HG02970 (cell line): Measurements from ENCODE around the gene PFKL.
"Not testable (repeated sequence)": the region's sequence is repeated elsewhere in the genome, so short reads cannot be mapped to it uniquely, and the experiment has no call there.

Experiments used
- ATAC-seq: cut with Tn5 transposase; IDR thresholded peaks from one replicate; pipeline ENCODE4 v1.9.1; 2021; ENCODE audit warnings: mild to moderate bottlenecking, moderate library complexity, moderate number of reproducible peaks; ENCODE audit not compliant: unreplicated experiment, low FRiP score

The PFKL gene

DNA sequence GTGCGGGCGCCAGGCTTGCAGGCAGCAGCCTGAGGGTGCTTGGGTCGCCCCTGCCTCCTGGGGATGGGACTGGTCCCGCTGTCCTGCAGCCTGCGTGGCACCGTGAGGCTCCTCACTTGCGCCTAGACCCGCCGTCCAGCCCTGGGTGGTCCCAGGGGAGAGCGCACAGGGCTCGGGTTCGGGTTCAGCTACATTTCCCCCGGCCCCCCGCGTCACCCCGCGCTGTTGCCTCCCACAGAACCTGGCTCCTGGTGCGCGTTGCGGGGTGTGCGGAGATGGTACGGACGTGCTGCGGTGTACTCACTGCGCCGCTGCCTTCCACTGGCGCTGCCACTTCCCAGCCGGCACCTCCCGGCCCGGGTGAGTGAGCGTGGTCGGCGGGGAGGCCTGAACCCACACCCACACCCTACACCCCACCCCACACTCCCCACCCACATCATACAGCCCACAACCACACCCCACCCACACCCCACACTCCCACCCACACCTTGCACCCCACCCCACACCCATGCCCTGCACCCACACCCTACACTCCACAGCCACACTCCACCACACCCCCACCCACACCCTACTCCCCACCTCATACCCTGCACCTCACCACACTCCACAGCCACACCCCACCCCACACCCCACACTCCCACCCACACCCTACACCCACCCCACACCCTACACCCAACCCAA lies 6.2 kb upstream of the PFKL start:
- ATAC-seq, result no peak

DNA sequence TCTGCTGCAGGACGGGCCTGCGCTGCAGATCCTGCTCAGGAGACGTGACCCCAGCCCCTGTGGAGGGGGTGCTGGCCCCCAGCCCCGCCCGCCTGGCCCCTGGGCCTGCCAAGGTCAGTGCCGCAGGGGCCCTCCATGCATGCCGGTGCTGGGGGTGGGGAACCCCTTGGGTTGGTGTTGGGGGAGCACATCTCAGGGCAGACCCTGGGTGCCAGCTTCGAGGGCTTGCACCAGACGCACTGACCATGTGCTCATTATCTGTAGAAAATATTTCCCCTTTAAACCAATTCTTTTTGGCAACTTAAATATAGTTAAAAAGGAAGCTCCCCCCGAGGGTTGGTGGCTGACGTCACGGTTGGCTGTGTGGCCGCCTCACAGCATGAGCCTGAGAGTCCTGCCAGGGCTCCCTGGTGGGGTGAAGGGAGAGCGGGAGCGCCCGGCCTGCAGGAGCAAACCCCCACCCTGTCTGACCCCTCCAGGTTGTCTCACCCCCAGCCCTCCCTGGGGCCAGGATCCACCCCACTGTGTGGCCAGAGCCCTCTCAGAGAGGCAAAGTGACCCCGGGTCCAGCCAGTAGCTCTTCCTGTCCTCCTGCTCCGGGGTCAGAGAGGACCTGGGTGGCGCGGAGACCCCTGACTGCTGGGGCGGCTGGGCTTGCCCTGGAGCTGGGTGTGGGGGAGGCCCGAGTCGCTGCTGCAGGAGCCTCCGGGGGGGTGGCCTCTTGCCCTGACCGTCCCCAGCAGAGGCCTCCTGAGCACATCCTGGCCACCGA lies 5.3 kb upstream of the PFKL start:
- ATAC-seq, result no peak

DNA sequence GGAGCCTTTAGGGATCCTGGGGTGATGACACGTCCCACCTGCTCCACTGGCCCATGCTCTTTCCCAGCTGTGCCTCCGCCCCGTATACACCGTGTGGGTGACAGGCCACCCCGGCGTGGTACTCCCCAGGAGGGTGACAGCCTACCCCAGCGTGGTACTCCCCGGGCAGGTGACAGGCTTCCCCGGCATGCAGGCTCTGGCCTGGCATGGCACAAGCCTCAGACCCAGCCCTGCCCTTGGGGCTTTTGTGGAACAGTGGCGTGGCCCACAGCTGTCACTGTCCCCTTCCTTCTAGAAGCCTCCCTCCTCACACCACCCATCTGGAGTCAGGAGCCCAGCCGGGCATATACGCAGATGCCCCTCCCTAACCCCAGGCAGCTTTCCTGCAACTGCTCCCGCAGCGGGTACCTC lies 4.7 kb upstream of the PFKL start:
- ATAC-seq, result no peak

DNA sequence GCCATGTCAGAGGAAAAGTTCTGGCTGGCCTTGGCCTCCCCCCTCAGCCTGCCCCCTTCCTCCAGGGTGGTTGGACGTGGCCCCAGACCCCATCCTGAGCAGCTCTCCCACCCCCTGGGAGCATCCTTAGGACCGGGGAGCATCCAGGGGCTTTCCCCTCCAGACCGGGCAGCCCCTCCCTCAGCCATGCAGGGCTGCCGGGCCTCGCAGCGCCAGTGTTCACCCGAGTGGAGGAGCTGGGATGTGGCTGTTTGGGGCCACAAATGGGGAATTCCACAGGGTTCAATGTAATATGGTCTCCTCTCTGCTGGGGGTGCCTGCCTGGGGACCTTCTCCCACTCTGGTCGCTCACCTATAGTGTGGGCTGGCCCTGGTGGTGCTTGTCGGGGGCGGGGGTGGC lies 4.2 kb upstream of the PFKL start:
- ATAC-seq, result no peak

DNA sequence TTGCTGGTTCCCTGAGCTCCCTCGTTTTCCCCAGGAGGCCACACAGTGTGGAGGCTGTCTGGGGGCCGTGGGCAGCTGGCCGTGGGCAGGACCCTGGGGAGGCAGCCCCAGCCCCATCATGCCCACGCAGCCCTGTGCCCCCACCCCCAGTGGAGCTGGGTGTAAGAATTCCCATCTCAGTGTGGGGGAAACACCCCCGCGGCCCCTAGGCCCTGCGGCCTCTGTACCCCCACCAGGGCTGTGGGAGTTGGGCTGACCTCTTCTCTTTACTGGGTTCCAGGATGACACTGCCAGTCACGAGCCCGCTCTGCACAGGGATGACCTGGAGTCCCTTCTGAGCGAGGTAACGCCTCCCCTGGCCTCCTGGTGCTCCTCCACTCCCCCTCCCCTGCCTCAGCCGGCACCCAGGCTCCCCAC lies 3.7 kb upstream of the PFKL start:
- ATAC-seq, result no peak

DNA sequence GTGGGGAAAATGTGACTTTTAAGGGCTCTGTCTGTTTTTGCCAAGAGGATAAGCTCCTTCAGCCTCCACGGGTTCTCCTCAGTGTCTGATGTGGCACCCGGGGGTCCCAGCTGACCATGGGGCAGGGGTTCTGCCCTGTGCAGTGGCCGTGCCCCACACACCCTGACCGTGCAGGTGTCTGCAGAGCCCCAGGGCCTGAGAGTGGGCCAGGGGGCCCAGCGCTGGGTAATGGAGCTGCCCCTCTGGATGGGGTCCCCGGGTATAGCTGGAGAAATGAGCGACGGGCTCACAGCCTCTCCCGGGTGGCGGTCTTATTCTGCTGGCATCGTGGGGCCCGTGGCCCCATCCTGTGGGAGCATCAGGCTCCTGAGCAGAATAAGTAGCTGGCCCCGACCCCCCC lies 2.9 kb upstream of the PFKL start:
- no peak for ATAC-seq

DNA sequence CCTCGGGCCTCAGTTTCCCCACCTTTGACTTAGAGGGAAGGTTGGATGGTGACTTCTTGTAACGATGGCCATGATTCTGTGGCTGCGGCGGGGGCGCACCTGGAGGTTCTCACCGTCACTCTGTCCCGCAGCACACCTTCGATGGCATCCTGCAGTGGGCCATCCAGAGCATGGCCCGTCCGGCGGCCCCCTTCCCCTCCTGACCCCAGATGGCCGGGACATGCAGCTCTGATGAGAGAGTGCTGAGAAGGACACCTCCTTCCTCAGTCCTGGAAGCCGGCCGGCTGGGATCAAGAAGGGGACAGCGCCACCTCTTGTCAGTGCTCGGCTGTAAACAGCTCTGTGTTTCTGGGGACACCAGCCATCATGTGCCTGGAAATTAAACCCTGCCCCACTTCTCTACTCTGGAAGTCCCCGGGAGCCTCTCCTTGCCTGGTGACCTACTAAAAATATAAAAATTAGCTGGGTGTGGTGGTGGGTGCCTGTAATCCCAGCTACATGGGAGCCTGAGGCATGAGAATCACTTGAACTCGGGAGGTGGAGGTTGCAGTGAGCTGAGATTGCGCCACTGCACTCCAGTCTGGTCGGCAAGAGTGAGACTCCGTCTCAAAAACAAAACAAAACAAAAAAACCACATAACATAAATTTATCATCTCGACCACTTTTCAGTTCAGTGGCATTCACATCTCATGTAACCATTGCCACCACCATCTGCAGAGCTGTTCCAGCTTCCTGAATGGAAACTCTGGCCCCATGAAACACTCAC lies 2.1 kb upstream of the PFKL start:
- ATAC-seq, result no peak

DNA sequence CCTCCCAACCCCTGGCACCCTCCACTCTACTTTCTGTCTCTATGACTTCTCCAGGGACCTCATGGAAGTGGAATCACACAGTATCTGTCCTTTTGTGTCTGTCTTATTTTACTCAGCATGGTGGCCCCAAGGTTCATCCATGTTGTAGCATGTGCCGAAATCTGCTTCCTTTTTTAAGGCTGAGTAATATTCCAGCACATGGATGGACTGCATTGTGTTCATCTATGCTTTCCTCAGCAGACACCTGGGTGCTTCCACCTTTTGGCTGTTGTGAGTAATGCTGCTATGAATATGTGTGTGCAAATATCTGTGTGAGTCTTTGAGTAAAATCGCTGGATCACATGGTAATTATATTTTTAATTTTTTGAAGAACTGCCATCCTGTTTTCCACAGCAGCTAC lies 1.6 kb upstream of the PFKL start:
- no peak for ATAC-seq

DNA sequence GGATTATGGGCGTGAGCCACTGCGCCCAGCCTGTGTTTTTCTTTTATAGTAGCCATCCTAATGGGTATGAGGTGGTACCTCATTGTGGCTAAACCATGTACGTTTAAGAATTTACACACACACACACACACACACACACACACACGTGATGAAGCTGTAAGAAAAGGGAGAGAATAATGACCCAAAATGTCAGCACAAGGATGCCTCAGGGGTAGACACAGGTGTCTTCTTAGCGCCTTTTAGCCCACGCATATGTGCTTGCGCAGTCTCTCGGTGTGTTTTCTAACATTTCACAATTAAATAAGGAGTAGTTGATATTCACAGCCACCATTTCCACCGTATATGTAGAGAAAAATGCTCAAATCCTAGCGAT lies 782 bp upstream of the PFKL start:
- no peak for ATAC-seq

DNA sequence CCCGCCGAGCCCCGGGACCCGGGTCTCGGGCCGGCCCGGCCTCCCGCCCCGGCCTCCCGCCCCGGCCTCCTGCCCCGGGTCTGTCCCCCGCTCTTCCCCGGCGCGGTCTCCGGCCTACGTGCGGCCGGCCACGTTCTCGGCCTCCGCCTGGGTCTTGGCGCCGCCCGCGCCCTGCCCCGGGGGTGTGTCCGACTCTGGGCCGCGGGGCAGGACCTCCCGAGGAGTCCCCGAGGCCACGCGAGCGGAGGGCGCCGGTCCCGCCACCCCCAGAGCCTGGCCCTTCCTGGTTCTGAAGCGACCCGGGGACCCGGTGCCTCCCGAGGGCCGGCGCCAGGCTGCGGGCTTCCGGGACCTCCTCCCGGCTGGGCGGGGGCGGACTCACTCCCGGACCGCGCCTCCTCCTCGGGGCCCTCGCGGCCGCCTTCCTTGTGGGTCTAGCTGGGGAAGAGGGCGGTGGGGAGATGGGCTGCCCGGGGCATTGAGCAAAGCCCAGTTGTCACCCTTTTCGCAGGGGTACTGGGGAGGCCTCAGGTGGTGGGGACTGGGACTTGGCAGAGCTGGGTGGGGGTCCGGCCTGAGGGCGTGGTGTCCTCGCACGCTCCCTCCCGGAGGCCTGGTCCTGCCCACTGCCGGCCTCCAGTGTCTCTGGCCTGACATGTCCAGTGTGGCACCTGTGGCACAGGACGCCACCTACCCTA lies 558 bp downstream of the PFKL start:
- peak; percentile 25 for ATAC-seq

DNA sequence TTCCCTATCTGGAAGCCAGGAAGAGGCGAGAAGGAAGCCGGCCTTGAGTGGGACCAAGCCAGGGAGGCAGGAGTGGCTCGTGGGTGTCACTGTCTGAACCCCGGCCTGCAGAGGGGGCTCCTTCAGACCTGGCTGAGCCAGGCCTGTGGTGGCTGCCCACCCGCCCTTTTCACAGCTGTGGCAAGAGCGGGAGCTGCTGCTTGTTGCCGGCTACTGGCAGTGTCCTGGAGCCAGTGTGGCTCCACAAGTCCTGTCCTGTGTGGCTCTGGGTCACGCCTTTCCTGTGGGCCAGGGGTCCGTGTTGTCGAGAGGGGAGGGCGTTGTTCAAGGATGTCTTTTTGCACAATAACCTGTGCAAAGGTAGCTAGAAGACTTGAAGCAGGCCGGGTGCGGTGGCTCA lies 1.3 kb downstream of the PFKL start:
- no peak for ATAC-seq

DNA sequence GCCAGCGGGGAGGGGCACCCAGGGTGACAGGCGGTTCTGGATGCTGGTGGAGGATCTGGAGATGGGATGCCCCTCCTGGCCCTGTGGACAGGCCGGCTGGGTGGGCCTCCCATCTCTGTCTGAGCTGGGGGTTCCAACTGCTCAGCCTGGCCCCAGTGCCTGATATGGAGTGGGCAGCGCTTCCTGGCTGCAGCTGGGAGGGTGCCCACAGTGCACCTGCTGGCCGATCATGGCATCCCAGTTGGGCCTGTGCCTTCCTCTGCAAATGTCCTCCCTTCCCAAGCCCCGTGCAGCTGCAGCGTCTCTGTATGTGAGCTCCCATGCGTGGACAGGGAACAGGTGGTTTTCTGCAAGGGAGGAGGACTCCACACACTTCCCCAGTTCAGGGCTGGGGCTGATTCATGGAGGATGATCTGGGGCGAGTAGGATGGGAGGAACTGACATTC lies 2.1 kb downstream of the PFKL start:
- ATAC-seq, result no peak

DNA sequence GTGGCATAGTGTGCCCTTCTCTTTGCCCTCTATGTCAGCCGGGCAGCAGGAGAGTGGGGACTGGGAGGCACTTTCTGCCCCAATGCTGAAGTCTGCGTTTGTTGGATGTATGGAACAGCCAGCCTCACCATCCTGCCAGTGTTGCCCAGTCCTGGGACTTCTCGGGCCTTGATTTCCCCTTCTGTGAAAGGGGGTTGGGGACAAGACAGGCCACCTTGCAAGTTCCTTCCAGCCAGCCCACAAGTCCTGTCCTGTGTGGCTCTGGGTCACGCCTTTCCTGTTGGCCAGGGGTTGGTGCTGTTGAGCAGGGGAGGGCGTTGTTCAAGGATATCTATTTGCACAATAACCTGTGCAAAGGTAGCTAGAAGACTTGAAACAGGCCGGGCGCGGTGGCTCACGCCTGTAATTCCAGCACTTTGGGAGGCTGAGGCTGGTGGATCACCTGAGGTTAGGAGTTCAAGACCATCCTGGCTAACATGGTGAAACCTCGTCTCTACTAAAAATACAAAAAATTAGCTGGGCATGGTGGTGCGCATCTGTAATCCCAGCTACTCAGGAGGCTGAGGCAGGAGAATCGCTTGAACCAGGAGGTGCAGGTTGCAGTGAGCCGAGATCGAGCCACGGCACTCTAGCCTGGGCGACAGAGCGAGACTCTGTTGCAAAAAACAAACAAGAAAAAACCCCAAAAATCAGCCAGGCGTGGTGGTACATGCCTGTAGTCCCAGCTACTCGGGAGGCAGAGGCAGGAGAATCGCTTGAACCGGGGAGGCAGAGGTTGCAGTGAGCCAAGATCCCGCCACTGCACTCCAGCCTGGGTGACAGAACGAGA lies 2.9 kb downstream of the PFKL start:
- not testable (repeated sequence) for ATAC-seq

DNA sequence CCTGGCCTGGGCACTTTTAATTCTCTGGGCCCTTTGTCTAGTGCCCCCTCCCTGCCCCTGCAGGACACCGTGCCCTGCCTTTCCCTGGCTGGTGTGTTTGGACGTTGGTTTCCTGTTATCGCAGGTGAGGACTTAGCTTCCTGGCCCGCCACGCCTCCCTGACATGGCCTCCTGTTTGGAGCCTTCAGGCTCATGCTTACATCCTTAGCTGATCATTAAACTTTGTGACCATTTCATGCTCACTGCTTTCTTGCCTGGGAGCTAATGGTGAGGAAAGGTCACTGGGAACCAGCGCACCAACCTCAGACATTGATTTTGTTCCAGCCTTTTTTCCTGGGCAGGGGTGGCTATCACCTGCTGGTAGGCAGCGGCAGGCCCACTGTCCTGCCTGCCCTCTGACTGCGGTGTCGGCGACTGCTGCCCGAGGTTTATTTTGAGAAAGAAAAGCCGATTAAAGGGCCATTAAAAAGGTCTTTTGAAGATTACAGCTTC lies 3.7 kb downstream of the PFKL start:
- no peak for ATAC-seq

DNA sequence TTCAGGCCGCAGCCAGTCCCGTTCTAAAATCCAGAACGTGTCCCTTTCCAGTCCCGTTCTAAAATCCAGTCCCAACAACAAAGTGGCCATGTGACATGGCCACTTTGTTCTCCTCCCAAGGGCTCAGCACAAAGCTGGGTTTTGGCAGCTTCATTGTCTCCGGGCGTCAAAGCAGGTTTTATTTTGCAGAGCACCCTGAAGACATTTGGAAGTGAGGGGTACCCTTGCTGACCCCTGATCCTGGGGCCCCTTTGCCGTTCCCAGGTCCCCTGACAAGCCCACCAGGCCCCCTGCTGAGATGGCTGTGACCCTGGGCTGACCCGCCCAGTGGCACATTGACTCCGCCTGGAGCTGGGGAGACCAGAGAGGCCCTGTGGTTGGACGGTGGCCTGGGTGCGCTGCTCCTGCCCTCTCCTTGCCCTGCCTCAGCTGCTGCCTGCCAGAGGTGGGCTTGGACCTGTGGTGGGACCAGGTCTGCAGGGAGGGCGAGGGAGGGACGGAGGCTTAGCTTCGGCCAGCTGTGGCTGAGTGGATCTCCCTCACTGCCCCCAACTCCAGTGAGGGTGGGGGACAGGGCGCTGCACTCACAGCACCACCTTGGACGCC lies 4.3 kb downstream of the PFKL start:
- no peak for ATAC-seq

DNA sequence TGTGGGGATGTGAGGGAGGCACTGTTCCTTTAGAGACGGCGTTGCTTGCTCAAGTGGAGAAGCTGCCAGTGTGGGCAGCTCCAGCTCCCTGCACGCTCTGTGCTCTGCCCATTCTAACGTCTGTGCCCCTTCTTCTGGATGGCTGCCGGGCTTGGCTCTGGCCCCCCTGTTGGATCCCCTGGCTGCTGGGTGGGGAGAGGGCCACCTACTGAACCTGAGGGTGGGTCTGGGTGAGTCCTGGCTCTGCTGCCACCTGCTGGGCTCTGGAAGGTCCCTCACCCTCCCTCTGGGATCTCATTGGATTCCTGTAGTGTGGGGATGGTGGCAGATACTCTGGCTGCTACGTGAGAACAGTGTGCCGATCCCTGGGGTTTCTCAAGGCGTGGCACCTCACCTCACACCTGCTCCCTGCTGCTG lies 5.0 kb downstream of the PFKL start:
- ATAC-seq, result no peak

DNA sequence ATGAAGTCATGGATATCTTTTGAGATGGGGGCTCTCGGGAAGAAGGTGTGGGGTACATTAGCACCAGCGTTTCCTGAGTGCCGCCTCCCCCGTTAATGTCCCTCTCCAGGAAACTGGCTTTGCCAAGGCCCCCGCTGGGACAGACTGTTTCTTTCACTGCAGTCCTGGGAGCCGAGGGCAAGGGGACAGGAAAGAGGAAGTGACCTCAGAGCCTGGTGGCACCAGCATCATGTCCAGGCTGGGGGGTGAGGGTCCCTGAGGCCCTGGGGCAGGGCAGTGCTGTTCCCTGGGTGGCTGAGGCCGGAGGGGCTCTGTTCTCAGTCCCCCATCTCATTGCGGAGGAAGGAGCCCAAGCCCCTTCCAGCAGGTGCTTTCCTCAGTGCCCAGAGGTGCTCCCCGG lies 5.8 kb downstream of the PFKL start:
- ATAC-seq, result no peak

DNA sequence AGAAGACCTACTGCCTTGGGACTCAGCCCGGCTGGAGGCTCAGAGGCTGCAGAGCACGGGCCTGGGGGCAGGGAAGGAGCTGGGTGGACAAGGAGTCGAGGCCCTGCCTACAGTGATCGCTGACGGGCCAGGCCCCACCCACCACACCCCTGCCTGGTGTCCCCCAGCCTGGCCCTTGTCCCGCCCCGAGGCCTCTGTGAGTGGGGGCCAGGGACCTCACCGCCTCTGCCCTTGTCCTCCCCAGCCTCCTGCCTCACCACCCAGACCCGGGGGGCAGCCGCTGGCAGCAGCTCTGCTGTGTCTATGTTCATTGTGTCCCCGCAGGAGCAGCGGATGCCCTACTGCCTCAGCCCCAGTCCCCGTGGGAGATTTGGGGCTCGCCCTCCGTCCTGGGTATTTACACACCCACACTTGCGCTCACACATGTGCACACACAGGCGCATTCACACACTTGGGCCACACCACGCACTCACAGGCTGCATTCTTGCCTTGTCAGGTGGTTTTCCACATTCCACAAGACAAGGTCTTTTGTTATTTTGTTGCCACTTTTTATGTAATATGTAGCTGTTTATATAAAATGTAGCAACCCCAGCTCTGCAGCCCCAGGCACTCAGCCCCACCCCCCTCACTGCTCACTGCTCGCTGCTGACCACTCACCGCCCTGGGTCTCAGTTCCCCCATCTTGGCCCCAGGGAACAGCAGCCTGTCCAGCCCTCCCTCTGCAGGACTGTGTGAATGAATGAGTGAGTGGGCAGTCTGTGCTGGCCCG lies 7.3 kb downstream of the PFKL start:
- ATAC-seq, result no peak
